ENCODE data around the gene FAAP20.
A peak's percentile ranks its signal among the peaks of the same experiment; 100 is the strongest.

The FAAP20 gene

GRCh38 chr1:2209400-2210083, 15.0 kb upstream of the FAAP20 start:
- H3K27me3 ChIP-seq = no peaks in the 10 kb centered on the region
- no peaks in the 10 kb centered on the region for H3K9me3 ChIP-seq
- peaks cover 12% of the 10 kb centered on the region for H3K4me1 ChIP-seq
- H3K4me3 ChIP-seq (ENCODE audit: low read depth, low read length) = no peak overlapping the region
- no peak for TF ChIP-seq CTCF (IDR thresholded peaks at IDR 0.05; ENCODE audit: low read depth, low read length)
- H3K36me3 ChIP-seq = no peaks in the 10 kb centered on the region
- DNase-seq = no peak

GRCh38 chr1:2208309-2209239, 14.0 kb upstream of the FAAP20 start:
- Histone ChIP-seq H3K36me3 (no peaks in the 10 kb centered on the region), H3K4me1 (peaks cover 17% of the 10 kb centered on the region), H3K9me3 (no peaks in the 10 kb centered on the region), H3K4me3 (ENCODE audit: low read depth, low read length) (no peak overlapping the region), H3K27me3 (no peaks in the 10 kb centered on the region)
- no peak for DNase-seq
- no peak for TF ChIP-seq CTCF (IDR thresholded peaks at IDR 0.05; ENCODE audit: low read depth, low read length)

- H3K9me3 ChIP-seq = no peaks in the 10 kb centered on the region
- no peak for DNase-seq
- no peak for TF ChIP-seq CTCF (IDR thresholded peaks at IDR 0.05; ENCODE audit: low read depth, low read length)
- H3K27me3 ChIP-seq = no peaks in the 10 kb centered on the region
- H3K36me3 ChIP-seq = no peaks in the 10 kb centered on the region
- H3K4me1 ChIP-seq = peaks cover 6% of the 10 kb centered on the region
- H3K4me3 ChIP-seq (ENCODE audit: low read depth, low read length) = no peak overlapping the region
Observed at GRCh38 chr1:2206813-2207487, 12.4 kb upstream of the FAAP20 start.

GRCh38 chr1:2205191-2205952, 10.8 kb upstream of the FAAP20 start:
- Histone ChIP-seq H3K9me3 (no peaks in the 10 kb centered on the region), H3K4me3 (ENCODE audit: low read depth, low read length) (no peak overlapping the region), H3K4me1 (peaks cover 5% of the 10 kb centered on the region), H3K36me3 (no peaks in the 10 kb centered on the region), H3K27me3 (no peaks in the 10 kb centered on the region)
- DNase-seq = peak; percentile 97
- no peak for TF ChIP-seq CTCF (IDR thresholded peaks at IDR 0.05; ENCODE audit: low read depth, low read length)

GRCh38 chr1:2204415-2205190, 10.0 kb upstream of the FAAP20 start:
- Histone ChIP-seq H3K36me3 (no peaks in the 10 kb centered on the region), H3K9me3 (no peaks in the 10 kb centered on the region), H3K4me3 (ENCODE audit: low read depth, low read length) (peak overlapping the region; percentile 42), H3K27me3 (no peaks in the 10 kb centered on the region), H3K4me1 (peaks cover 5% of the 10 kb centered on the region)
- TF ChIP-seq CTCF (IDR thresholded peaks at IDR 0.05; ENCODE audit: low read depth, low read length) = no peak
- peak; percentile 89 for DNase-seq
